GM19043 (cell line): ENCODE data around the gene JPH2.

Source experiments
- ATAC-seq: cut with Tn5 transposase; IDR thresholded peaks from one replicate; pipeline ENCODE4 v1.9.1; 2021; ENCODE audit warnings: low read depth; ENCODE audit not compliant: unreplicated experiment

JPH2 gene

GRCh38 chr20:44067650-44068081 is 119.3 kb downstream of the JPH2 start:
- no peak for ATAC-seq

DNA sequence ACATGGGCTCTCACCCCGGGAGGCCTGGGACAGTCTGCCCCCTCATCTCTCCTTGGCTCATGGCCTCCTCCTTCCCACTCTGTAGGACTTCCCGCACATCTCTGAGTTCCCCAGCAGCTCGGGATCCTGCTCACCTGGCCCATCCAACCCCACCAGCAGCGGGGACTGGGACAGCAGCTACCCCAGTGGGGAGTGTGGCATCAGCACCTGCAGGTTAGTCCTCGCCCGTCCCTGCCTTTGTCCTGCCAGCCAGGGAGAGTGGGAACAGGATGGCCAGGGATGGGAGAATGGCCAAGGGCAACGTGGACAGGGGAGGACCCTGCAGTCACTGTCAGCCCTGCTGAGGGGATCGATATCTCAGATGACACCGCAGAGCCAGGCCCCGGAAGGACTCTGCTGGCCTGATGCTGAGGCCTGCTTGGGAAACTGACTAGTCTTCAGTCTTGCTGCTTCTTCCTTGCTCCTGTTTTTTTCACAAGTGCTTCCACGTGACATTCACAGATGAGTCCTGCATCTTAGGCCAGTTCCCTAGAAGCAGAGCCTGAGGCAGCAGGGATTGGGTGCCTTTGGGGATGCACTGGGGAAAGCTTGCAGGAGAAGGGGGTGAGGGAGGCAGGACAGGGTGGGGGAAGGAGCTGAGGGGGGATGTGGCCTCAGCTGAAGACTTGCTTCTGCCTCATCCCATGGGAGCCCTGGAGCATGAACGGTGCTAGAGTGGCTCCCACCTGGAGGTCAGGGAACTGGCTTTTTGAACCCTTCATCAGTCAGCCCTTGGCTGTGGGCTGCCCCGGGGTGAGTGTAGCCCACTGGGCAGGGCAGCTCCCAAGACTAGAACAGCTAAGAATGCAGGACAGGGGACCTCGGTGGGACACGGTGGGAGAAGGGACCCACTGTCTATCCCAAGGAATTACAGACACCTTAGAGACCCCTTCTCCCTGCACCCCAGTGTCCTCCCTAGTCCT is 120.1 kb downstream of the JPH2 start:
- ATAC-seq = no peak

DNA sequence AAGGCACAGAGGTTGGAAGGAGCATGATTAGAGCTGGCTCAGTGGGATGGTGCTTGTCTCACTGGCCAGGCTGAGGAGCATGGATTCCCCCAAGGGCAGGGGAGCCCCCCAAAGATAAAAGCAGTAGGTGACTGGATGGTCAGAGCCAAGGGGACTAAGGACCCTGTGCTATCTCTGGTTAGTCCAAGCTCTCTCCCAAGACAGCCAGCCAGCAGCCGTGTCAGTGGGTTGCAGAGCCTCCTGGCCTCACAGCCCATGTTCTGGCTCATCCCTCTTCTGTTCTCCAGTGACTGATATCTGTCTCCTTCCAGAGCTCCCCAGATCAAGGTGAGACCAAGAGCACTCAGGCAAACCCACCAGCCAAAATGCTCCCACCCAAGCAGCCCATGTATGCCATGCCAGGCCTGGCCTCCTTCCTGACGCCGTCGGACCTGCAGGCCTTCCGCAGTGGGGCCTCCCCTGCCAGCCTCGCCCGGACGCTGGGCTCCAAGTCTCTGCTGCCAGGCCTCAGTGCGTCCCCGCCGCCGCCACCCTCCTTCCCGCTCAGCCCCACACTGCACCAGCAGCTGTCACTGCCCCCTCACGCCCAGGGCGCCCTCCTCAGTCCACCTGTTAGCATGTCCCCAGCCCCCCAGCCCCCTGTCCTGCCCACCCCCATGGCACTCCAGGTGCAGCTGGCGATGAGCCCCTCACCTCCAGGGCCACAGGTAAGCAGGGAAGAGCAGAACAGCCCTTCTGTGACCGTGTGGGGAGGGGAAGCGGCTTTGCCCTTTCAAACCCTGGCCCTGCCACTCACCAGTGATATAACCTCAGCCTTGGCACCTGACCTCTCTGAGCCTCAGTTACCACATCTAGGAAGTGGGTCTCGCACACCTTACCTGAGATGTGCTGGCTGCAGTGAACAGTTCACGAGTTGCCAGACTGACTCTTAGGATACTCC is 121.3 kb downstream of the JPH2 start:
- ATAC-seq = no peak

DNA sequence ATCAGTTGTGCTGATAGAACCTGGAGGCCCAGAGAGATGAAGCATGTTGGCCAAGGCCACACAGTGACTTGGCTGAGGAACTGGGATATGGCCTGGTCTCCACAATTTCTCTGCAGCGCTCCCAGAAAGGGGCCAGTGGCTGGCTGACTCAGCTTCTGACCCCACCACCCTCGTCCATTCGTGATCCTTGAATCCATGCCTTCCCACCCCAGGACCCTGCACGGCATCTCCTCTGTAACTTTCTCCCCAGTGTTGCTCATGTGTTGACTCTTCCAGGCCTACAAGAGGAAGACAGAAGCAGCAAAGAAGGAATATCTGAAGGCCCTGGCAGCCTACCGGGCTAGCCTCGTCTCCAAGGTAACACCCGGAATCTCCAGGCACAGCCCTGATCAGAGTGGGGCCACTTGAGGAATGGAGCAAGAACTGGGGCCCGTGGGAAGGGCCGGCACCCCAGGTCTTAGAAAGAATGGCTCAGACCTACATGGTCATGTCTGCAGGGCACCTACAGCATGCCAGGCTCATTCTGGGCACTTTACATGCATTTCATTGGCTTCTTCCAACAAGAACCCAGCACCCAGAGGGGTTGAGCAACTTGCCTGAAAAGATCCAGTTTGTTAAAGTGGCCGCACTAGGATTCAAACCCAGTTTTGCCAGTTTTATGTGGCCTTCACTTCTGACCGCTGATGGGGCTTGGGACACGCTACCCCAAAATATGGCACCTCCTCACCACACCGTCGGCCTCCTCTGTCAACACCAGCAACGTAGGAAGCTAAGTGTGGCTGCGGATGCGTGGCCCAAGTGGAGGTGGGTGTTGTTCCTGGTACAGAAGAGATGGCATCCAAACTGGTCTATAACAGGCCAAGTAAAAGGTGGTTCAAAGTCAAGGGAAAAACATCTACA is 122.2 kb downstream of the JPH2 start:
- no peak for ATAC-seq
